NCI-H446 treated with DMSO at 0.1 percent for 48 hours (cell line): ENCODE measurements around the gene CNTNAP2.
A peak's percentile ranks its signal among the peaks of the same experiment; 100 is the strongest.

ENCODE experiments used
- DNase-seq: peaks from one replicate; lab custom pipeline; 2025; lab: John Stamatoyannopoulos, UW

CNTNAP2 gene

DNA sequence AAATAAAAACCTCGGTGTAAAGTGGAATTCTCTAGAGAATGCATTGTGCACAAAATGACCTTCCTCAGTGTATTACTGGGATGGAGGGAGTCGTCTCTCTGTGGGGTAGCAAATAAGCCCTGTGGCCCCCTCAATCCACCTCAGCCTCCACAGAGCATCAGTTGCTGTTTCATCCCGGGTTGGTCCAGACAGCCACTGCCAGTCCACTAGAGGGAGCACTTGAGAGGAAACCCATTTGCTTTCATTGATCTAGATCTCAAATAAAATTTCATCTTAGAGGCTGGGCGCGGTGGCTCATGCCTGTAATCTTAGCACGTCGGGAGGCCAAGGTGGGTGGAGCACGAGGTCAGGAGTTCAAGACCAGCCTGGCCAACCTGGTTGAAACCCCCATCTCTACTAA, 1128.7 kb downstream of the CNTNAP2 start:
- no peak for DNase-seq

GRCh38 chr7:147249956-147250355, 1133.4 kb downstream of the CNTNAP2 start:
- DNase-seq = no peak

GRCh38 chr7:147251751-147252325, 1135.2 kb downstream of the CNTNAP2 start:
- DNase-seq = no peak

DNA sequence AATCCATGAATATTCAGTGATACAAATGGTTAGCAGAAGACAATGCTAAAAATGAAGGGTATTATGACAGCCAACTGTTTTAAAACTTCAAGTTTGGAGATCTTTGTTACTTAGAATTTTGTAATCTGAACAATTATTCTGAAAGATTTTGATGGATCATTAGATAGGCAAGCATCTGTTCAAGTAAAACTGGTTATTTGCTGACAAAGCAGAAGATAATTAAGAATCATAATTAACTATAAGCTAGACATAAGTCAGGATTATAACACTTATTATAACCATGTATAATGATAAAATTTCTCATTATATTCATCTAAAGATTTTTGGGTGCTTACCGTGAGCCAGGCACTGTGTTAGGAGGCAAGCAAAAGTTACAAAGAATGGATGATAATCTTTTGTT, 1145.1 kb downstream of the CNTNAP2 start:
- DNase-seq = no peak

DNA sequence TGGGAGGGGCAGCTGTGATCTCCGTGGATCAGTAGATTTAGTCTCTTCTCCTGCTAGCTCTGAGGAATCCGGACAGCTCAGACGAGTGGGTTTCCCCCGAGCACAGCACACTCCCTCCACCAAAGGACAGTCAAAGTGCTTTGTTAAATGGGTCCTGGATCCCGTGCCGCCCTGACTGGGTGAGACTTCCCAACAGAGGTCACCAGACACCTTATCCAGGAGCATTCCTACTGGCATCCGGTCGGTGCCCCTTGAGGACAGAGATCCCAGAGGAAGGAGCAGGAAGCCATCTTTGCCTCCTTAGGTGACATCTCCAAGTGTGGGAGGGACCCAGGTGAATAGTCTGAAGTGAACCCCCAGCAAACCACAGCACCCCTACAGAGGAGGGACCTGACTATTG, 1148.9 kb downstream of the CNTNAP2 start:
- DNase-seq = no peak

- DNase-seq = no peak
Observed at GRCh38 chr7:147276106-147276505, 1159.5 kb downstream of the CNTNAP2 start.

GRCh38 chr7:147276783-147277370, 1160.3 kb downstream of the CNTNAP2 start:
- DNase-seq = peak; percentile 73

- DNase-seq = no peak
Observed at GRCh38 chr7:147279514-147279913, 1162.9 kb downstream of the CNTNAP2 start.

DNA sequence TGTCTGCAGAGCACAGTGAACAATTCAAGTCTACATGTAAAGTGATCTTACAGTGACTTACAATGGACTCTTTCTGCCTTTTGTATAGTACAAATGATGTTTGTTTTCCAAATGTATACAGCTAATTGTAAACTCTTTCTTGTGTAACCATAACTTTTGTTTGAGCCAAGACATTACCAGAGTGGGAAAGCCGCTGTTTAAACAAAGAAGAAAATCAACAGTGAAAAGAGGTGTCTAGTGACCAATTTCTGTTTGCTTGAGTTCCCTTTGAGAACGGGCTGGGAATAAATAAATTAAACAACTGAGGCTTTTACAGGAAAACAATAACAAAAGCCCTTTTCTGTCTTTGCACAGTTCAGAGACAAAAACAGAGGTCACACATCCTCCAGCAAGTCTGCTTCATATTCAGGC, 1163.4 kb downstream of the CNTNAP2 start:
- no peak for DNase-seq

- no peak for DNase-seq
Observed at GRCh38 chr7:147282204-147282603, 1165.6 kb downstream of the CNTNAP2 start.

DNA sequence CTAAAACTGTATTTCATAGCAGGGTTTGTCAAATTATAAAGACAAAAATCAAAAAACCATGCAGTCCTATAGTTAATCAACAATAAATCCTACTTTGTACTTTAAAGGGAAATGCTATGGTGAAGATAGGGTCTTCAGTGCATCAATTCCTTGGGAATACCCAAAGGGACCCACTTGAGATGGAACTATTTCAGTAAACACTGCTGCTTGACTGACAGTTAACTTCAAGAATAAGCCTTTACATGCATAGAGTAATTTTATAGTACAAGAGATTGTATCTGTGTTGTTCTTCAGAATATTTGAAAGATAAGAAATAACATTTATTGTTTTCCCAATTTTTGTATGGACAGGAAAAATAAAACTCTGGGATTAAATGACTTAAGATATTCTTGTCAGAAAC, 1179.6 kb downstream of the CNTNAP2 start:
- DNase-seq = no peak

DNA sequence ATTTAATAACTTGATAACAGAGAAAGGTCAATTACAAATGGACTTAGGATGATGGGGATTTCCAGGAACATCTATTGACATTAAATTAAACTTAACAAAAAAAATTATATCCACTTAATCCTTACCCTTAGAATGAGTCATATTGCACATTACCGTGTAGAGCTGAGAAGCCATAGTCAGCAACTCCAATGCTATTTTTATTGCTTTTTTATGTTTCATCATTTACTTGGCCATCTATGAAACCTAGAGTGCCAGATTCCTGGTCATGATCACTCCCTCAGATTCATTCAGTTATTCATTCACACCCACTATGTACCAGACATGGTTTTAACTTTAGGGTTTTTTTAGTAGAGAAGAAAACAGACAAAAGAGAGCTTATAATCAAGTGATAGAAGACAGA, 1180.4 kb downstream of the CNTNAP2 start:
- no peak for DNase-seq

DNA sequence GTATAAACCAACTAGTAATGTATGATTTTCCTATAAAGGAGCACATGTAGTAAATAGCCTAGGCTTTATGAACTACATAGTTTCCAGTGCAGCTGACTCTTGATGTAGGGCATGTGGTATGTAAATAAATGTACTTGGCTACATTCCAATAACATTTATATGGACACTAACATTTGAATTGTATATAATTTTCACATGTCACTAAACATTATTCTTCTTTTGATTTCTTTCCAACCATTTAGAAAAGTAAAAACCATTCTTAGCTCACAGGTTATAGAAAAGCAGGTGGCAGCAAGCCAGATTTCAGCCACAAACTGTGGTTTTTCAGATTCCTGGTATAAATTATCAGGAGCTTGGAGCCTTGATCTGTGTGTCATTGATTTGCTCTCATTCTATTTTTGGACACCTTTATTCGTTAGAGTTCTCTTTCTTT, 1182.0 kb downstream of the CNTNAP2 start:
- peak; percentile 21 for DNase-seq

GRCh38 chr7:147300293-147300692, 1183.7 kb downstream of the CNTNAP2 start:
- no peak for DNase-seq

GRCh38 chr7:147304376-147304775, 1187.8 kb downstream of the CNTNAP2 start:
- no peak for DNase-seq

DNA sequence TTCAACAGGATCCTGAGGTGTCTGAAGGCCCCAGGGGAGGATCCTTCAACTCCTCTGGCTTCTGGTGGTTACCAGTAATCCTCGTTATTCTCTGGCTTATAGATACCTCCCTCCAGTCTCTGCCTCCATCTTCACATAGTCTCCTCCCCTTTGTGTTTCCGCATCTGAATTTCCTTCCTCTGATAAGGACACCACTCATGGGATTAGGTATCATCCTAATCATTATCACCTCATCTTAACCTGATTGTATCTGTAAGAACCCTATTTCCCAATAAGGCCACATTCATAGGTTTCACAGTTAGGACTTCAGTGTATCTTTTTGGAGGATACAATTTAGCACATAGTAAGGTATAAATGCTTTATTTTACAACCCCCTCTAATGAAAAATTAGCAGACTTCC, 1189.2 kb downstream of the CNTNAP2 start:
- no peak for DNase-seq

GRCh38 chr7:147308539-147308938, 1191.9 kb downstream of the CNTNAP2 start:
- no peak for DNase-seq

GRCh38 chr7:147311336-147311735, 1194.7 kb downstream of the CNTNAP2 start:
- DNase-seq = no peak

- DNase-seq = no peak
Observed at GRCh38 chr7:147321504-147321903, 1204.9 kb downstream of the CNTNAP2 start.

- DNase-seq = no peak
Observed at GRCh38 chr7:147332988-147333387, 1216.4 kb downstream of the CNTNAP2 start.

DNA sequence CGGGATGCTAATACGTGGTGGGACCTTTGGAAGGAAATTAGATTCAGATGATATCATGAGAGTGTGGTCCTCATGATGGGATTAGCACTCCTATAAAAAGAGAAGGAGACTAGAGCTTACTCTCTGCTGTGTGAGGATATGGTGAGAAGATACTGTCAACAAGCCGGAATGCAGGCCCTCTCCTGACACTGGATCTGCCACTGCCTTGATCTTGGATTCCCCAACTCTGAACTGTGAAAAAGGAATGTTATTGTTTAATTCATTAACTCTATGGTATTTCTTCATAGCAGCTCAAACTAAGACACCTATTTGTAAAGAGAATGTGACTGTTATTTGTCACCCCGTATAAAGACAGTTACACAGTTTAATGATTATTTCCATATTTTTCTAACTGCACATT, 1246.5 kb downstream of the CNTNAP2 start:
- DNase-seq = no peak

DNA sequence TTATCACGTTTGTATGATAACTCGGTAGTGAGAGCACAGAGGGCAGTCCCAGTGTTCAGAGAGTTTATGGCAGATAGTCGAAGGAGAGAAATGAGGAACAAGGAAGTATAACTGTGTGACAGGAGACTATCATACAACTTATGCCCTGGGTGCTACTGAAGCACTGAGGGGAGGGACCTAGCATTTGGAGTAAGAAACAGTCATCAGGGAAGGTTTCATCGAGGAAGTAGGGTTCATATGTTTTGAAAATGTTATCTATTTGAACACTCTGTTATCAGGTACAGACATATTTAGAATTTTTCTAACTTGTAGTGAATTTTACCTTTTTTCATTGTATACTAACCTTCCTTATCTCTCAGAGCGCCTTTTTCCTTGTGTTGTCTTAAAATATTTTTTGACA, 1259.6 kb downstream of the CNTNAP2 start:
- no peak for DNase-seq

GRCh38 chr7:147380926-147381325, 1264.3 kb downstream of the CNTNAP2 start:
- no peak for DNase-seq

DNA sequence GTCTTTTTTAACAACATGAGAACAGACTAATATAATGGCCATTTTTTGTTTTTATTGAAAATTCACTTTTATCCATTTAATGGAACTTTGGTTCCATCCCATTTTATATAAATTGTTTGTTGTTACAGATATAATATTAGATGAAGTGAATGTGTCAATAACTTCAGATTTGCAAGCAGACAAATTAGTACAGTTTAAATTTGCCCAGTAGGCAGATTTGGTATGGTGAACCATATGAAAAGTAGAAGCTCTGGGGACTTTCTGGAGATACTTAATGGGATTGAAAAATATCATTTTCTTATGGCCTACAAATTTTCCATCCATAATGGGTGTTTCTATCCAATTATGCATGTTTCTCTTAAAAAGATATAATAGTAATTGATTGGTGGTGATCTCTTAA, 1277.7 kb downstream of the CNTNAP2 start:
- no peak for DNase-seq
